Measurements from ENCODE around the gene FAM124A. TPM values are rescaled to one million over a fixed set of nuclear protein-coding genes. Genes with fewer than 3 reads are reported as not detected.
"Not testable (repeated sequence)": the region's sequence is repeated elsewhere in the genome, so short reads cannot be mapped to it uniquely, and the experiment has no call there.

Gene FAM124A
- total RNA-seq, 2 experiments from 2014 or later: 0.08 to 0.10 TPM

DNA sequence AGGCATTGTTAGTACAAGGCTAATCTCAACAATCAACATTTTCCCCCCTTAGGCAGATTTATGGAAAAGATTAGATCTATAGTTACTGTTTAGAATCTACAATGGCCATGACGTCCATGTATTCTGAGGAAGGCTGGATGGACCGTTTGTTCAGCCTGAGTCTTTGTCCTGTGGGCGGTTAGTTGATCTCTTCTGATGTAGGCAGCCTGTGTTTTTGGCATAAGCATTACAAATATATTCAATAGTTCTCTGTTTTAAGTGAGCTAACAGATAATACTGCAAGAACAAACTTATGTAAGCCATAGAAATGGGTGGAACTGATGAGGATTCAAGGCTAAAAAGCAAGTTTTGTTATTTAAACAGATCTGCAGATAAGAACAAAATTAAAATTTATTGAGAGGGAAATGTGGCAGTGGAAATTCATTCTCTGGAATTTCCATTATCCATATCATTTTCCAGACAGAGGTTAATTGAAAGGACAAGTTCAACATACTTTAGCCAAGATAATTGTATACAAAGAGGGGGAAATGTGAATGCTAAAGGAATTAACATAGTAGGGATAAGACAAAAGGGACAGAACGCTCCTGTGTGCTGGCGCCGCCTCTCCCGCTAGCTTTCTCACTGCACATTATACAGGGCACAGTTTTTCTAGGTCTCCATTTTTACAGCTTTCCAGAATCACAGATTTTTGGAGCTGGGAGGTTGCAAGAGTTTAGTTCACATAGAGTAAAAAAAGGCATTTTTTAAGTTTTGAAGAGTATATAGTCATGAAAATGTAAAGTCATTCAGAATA, 48.6 kb downstream of the FAM124A start:
- DNase-seq: no peak
- no peak overlapping the region for H3K27ac Mint-ChIP-seq
- no peaks in the 10 kb centered on the region for H3K36me3 Mint-ChIP-seq (ENCODE audit: low read depth)
- CTCF ChIA-PET: interaction anchor here (1.3 kb wide), 1 partner anchor 12 kb away, joined by 3 read pairs; no protein-coding TSS in a partner anchor
- H3K9me3 Mint-ChIP-seq: no peaks in the 10 kb centered on the region
- no peak overlapping the region for H3K4me3 Mint-ChIP-seq
- H3K27me3 Mint-ChIP-seq: peaks cover 5% of the 10 kb centered on the region
- POLR2A ChIA-PET: no interaction called here
- no peaks in the 10 kb centered on the region for H3K4me1 Mint-ChIP-seq

DNA sequence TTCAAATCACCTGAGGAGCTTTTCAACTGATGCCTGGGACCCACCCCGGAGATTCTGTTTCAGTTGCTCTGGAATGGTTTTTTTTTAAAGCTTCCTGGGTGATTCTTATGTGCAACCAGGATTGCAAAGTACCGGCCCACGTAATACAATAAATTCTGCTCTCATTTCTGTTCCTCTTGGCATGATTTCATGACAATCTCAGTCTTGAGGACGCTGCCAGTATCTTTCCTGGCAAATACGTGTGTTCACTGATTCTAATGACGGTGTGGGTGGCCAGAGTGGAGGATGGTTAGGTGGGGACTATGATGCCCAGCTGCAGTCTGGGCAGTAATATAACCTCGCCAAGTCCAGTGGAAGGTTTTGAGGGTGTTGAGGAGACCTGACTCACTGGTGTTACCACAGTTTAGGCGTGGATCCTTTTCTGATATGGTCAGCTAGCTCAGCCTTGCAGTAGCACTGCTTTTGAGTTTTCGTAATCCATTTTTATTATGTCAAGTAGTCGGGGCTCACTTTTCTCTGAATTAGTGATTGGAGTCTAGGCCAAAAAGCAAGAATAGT, 49.4 kb downstream of the FAM124A start:
- no peaks in the 10 kb centered on the region for H3K4me1 Mint-ChIP-seq
- ChIA-PET CTCF (interaction anchor here (1.3 to 6.2 kb wide), 2 partner anchors 12 to 14 kb away, joined by 3 to 42 read pairs; no protein-coding TSS in a partner anchor), POLR2A (no interaction called here)
- no peaks in the 10 kb centered on the region for H3K9me3 Mint-ChIP-seq
- no peak overlapping the region for H3K27ac Mint-ChIP-seq
- no peak for DNase-seq
- H3K27me3 Mint-ChIP-seq: peaks cover 8% of the 10 kb centered on the region
- no peak overlapping the region for H3K4me3 Mint-ChIP-seq
- H3K36me3 Mint-ChIP-seq (ENCODE audit: low read depth): no peaks in the 10 kb centered on the region

DNA sequence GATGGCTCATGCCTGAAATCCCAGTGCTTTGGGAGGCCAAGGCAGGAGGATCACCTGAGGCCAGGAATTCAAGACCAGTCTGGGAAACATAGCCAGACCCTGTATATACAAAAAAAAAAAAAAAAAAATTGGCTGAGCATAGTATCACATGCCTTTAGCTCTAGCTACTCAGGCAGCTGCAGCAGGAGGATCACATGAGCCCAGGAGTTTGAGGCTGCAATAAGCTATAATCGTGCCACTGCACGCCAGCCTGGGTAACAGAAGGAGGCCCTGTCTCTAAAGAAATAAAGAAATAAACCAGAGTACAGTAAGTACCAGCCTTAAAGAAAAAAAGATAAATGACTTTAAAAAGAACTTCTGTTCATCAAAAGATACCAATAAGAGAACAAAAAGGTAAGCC, 52.9 kb downstream of the FAM124A start:
- CTCF ChIA-PET: interaction anchor here (6.2 kb wide), 1 partner anchor 11 kb away, joined by 42 read pairs; no protein-coding TSS in a partner anchor
- DNase-seq: no peak
- Mint-ChIP-seq H3K9me3 (no peaks in the 10 kb centered on the region), H3K27me3 (peaks cover 8% of the 10 kb centered on the region), H3K4me3 (no peak overlapping the region), H3K36me3 (ENCODE audit: low read depth) (no peaks in the 10 kb centered on the region), H3K27ac (no peak overlapping the region), H3K4me1 (no peaks in the 10 kb centered on the region)
- POLR2A ChIA-PET: no interaction called here

DNA sequence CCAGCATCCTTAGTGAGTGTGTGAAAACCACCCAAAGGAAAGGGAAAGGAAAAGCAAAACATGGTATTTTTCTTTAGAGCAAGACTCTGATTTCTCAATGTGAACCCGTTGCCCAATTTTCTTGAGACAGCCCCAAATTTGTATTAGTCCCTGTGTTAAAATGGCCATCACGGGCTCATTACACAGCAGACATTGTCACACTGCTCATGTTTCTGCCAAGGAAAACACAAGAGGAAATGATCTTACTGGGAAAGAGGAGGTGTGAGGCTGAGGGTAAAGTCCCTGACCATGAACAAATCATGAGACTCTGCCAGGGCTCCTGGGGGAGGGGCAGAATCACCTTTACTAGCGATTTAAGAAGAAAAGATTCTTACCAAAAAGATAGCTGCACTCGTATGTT, 54.4 kb downstream of the FAM124A start:
- POLR2A ChIA-PET: no interaction called here
- Mint-ChIP-seq H3K27me3 (peaks cover 6% of the 10 kb centered on the region), H3K4me1 (no peaks in the 10 kb centered on the region), H3K9me3 (no peaks in the 10 kb centered on the region), H3K27ac (no peak overlapping the region), H3K4me3 (no peak overlapping the region), H3K36me3 (ENCODE audit: low read depth) (no peaks in the 10 kb centered on the region)
- CTCF ChIA-PET: interaction anchor here (6.2 kb wide), 1 partner anchor 9 kb away, joined by 42 read pairs; no protein-coding TSS in a partner anchor
- no peak for DNase-seq

DNA sequence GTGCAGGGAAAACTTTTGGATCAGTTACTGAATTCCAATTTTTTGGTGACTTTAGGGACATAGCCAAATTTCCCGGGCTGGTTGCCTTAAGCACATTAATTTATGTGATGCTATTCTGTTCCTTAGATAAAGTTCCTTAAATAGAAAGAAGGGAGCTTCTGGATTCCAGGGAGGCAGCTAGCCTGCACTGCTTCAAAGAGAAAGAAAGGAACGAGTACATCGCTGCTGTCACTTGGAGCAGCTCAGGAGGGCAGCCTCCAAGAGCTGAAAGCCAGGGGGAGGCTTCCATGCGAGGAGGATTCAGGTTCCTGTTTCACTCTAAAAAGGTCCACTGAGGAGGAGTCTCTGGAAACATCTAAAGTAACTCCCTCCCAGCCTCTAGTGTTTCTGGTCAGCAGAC, 55.7 kb downstream of the FAM124A start:
- no peak for DNase-seq
- Mint-ChIP-seq H3K27ac (no peak overlapping the region), H3K9me3 (no peaks in the 10 kb centered on the region), H3K4me3 (no peak overlapping the region), H3K27me3 (peaks cover 6% of the 10 kb centered on the region), H3K36me3 (ENCODE audit: low read depth) (no peaks in the 10 kb centered on the region), H3K4me1 (no peaks in the 10 kb centered on the region)
- POLR2A ChIA-PET: no interaction called here
- CTCF ChIA-PET: interaction anchor here (0.7 to 1.0 kb wide), 2 partner anchors 8 to 10 kb away, joined by 4 to 7 read pairs; no protein-coding TSS in a partner anchor

DNA sequence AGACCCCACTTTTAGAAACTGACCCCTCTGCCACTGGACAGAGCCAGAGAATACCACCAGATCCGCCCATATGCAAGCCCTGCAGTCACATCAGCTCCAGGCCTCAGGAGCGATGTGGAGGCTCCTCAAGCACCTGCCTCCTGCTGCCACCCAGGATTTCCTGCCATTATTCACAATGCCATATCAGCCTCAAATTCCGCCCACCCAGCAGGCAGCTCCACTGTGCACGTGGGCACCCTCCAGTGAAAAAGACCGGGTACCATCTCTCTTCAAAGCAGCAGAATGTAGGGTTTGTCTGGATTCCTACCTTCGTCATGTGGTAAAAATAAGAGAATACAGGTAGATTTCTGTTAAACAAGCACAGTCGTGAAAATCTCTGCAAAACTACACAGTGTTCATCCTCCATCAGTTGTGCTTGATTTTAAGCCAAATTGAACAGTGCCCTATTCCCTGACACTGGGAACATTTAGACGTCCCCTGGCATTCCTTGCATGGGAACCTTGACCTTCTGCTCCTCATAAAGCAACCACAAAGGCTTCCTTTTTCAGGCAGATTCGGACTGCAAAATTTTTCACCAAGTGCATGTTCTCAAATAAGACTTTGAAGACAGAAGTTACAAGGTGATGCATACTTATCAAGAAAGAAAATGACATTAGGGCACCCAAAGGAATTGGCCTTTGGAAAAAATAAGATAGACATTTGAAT, 56.4 kb downstream of the FAM124A start:
- H3K4me1 Mint-ChIP-seq: peaks cover 5% of the 10 kb centered on the region
- no peak overlapping the region for H3K27ac Mint-ChIP-seq
- no peaks in the 10 kb centered on the region for H3K36me3 Mint-ChIP-seq (ENCODE audit: low read depth)
- ChIA-PET POLR2A (no interaction called here), CTCF (interaction anchor here (0.7 to 1.0 kb wide), 2 partner anchors 8 to 10 kb away, joined by 4 to 7 read pairs; no protein-coding TSS in a partner anchor)
- no peak for DNase-seq
- peaks cover 6% of the 10 kb centered on the region for H3K27me3 Mint-ChIP-seq
- H3K9me3 Mint-ChIP-seq: no peaks in the 10 kb centered on the region
- no peak overlapping the region for H3K4me3 Mint-ChIP-seq

DNA sequence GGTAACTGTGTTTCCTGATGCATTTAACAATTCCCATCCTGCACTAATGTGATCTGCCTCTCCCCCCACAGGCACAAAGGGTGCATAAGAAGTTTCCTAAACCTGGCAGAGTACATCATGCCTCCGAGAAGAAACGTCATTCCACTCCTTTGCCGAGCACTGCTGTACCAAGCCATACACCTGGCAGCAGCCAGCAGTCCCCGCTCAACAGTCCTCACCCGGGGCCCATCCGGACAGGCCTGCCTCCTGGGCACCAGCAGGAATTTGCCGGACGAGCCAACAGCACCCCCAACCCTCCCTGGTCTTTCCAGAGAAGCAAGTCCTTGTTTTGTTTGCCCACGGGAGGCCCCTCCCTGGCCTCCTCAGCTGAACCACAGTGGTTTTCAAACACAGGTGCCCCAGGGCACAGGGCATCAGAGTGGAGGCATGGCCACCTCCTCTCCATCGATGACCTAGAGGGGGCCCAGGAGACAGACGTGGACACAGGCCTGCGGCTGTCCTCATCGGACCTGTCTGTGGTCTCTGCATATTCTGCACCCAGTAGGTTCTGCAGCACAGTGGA, 58.3 kb downstream of the FAM124A start:
- DNase-seq: no peak
- ChIA-PET POLR2A (no interaction called here), CTCF (no interaction called here)
- no peak overlapping the region for H3K27ac Mint-ChIP-seq
- H3K9me3 Mint-ChIP-seq: no peaks in the 10 kb centered on the region
- H3K27me3 Mint-ChIP-seq: peaks cover 6% of the 10 kb centered on the region
- peaks cover 14% of the 10 kb centered on the region for H3K4me1 Mint-ChIP-seq
- H3K4me3 Mint-ChIP-seq: no peak overlapping the region
- no peaks in the 10 kb centered on the region for H3K36me3 Mint-ChIP-seq (ENCODE audit: low read depth)

DNA sequence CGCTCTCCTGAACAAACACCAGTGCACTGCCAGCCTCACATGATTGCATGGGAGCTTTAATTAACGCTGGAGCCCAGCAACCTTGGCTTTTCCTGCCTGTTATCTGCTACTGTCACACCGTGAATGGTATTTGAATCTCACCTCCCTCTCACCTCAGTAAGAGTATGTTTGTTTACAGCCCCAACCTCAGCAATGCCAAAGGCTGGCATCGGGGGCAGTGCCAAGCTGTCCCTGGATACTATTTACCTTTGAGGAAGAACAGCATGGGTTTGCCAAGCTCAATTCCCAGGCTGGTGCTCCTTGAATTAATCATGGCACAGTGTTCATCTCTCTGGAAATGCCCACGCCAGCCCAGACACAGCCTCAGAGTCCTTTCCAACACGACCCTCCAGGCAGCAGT, 60.1 kb downstream of the FAM124A start:
- H3K27ac Mint-ChIP-seq: no peak overlapping the region
- H3K27me3 Mint-ChIP-seq: peaks cover 3% of the 10 kb centered on the region
- ChIA-PET POLR2A (no interaction called here), CTCF (interaction anchor here (1.2 to 1.8 kb wide), 3 partner anchors 158 to 515 kb away, joined by 3 to 10 read pairs (median 4); no protein-coding TSS in a partner anchor)
- H3K36me3 Mint-ChIP-seq (ENCODE audit: low read depth): no peaks in the 10 kb centered on the region
- no peak for DNase-seq
- no peaks in the 10 kb centered on the region for H3K9me3 Mint-ChIP-seq
- no peak overlapping the region for H3K4me3 Mint-ChIP-seq
- H3K4me1 Mint-ChIP-seq: peaks cover 16% of the 10 kb centered on the region

DNA sequence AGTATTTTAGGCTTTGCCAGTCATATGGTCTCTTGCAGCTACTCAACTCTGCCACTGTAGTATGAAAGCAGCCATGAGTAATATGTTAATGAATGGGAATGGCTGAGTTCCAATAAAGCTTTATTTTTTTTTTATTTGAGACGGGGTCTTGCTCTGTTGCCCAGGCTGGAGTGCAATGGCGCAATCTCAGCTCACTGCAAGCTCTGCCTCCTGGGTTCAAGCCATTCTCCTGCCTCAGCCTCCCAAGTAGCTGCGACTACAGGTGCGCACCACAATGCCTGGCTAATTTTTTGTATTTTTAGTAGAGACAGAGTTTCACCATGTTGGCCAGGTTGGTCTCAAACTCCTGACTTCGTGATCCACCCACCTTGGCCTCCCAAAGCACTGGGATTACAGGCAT, 60.7 kb downstream of the FAM124A start:
- CTCF ChIA-PET: interaction anchor here (0.7 to 1.8 kb wide), 8 partner anchors 11 to 637 kb away, joined by 3 to 10 read pairs (median 4); no protein-coding TSS in a partner anchor
- H3K4me1 Mint-ChIP-seq: peaks cover 16% of the 10 kb centered on the region
- POLR2A ChIA-PET; H3K4me3 Mint-ChIP-seq; H3K27ac Mint-ChIP-seq; H3K9me3 Mint-ChIP-seq; H3K27me3 Mint-ChIP-seq; DNase-seq; H3K36me3 Mint-ChIP-seq (ENCODE audit: low read depth): not testable (repeated sequence)

DNA sequence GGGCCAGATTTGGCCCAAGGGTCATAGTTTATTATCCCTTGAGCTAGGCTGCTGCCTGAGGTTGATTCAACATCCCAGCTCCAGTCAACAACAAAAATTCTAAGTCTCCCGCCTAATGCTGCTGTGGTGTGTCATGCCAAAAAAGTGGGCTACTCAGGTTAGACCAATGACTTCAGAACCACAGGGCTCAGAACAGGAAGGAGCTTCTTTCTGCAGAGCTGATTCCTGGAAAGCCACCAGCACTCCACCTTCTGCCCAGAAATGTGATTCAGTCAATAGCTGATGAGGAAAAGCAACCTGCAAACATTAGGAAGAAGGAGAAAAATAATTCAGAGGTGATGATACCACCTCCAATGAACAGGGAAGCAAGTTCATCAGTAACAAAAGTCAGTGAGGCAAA, 61.2 kb downstream of the FAM124A start:
- Mint-ChIP-seq H3K4me3 (no peak overlapping the region), H3K9me3 (no peaks in the 10 kb centered on the region), H3K27ac (no peak overlapping the region), H3K4me1 (peaks cover 16% of the 10 kb centered on the region), H3K27me3 (peaks cover 3% of the 10 kb centered on the region), H3K36me3 (ENCODE audit: low read depth) (no peaks in the 10 kb centered on the region)
- ChIA-PET CTCF (interaction anchor here (0.7 to 1.8 kb wide), 7 partner anchors 12 to 638 kb away, joined by 3 to 10 read pairs (median 4); no protein-coding TSS in a partner anchor), POLR2A (no interaction called here)
- DNase-seq: no peak

DNA sequence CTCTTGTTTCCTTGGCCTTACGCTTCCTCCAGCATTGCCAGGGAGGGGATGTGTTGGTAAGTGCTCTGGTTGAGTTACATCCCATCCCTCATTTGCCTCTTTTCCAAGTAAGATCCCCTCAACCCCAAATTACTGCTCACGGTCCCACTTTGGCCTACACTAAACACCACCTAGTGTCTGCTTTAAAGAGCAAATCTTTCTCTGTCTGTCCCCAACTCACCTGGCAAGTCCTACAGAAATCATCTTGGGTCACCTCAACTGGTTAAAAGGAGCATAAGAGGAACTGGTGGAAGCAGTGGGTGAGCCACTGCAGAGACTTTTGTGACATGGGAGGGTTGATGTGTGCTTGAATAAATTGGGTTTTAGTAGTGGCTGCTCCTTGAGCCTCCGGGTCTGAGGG, 62.1 kb downstream of the FAM124A start:
- peaks cover 3% of the 10 kb centered on the region for H3K27me3 Mint-ChIP-seq
- H3K27ac Mint-ChIP-seq: no peak overlapping the region
- POLR2A ChIA-PET: no interaction called here
- CTCF ChIA-PET: interaction anchor here (2.6 to 6.2 kb wide), 5 partner anchors 10 to 514 kb away, joined by 8 to 172 read pairs (median 42); no protein-coding TSS in a partner anchor
- DNase-seq: no peak
- H3K4me3 Mint-ChIP-seq: no peak overlapping the region
- H3K4me1 Mint-ChIP-seq: peaks cover 16% of the 10 kb centered on the region
- H3K36me3 Mint-ChIP-seq (ENCODE audit: low read depth): no peaks in the 10 kb centered on the region
- H3K9me3 Mint-ChIP-seq: no peaks in the 10 kb centered on the region

DNA sequence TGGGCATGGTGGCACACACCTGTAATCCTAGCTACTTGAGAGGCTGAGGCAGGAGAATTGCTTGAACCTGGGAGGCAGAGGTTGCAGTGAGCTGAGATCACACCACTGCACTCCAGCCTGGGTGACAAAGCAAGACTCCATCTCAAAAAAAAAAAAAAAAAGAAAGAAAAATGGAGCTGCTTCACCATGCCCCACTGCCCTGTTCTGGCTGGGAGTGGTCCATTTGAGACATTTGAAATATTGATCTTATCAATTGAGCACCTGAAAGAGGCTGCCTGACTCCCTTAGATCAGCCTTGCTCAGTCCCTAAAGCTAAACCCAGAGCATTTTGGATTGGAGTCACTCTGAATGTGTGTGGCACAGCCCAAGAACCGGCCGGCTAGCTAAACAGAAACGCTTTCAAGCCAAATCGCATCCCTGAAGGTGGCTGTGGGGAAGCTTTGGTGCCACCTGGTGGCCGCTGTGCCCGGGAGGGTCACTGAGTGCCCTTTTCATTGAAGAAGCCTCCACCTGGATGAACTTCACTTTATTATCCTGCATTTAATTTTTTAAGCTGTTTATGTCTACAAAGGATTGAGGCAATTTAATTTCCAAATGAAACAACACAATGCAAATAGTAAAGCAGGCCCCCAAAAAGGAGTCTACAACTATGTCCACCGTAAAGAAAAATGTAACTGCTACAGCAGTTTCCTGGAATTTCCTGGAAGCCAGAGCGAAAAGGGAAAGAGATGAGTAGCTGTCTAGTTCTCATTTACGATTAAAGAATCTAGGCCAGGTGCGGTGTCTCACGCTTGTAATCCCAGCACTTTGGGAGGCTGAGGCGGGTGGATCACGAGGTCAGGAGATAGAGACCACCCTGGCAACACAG, 64.2 kb downstream of the FAM124A start:
- Mint-ChIP-seq H3K9me3 (no peaks in the 10 kb centered on the region), H3K4me3 (no peak overlapping the region), H3K27me3 (peaks cover 8% of the 10 kb centered on the region), H3K27ac (no peak overlapping the region), H3K36me3 (ENCODE audit: low read depth) (no peaks in the 10 kb centered on the region), H3K4me1 (peaks cover 16% of the 10 kb centered on the region)
- ChIA-PET CTCF (interaction anchor here (0.6 to 6.2 kb wide), 59 partner anchors 8 to 1492 kb away, joined by 3 to 172 read pairs (median 4); no protein-coding TSS in a partner anchor), POLR2A (interaction anchor here (0.7 to 1.4 kb wide), 2 partner anchors 10 to 161 kb away, joined by 3 to 4 read pairs; no protein-coding TSS in a partner anchor)
- DNase-seq: peak; percentile 79
